Liver (tissue), 9 donors: Measurements from ENCODE around the gene LPAR1. TPM values are rescaled to one million over a fixed set of nuclear protein-coding genes. Genes with fewer than 3 reads are reported as not detected.

Experiments
- DNase-seq: peaks from one replicate; pipeline ENCODE4 v3.0.0-alpha.2; 2017; ENCODE audit warnings: low spot score
- H3K27ac ChIP-seq, 2 donors: one replicate each; pipeline ENCODE4 v1.7.0; 2013; ENCODE audit warnings: inconsistent platforms in 2 of 2, low read length in 2 of 2, control low read depth in 1 of 2, low read depth in 1 of 2, mild to moderate bottlenecking in 1 of 2
- H3K27me3 ChIP-seq, 4 donors: one replicate each; pipeline versions ENCODE4 v1.6.1 to v1.7.0; 2013; ENCODE audit warnings: low read length in 3 of 4, inconsistent platforms in 1 of 4, mild to moderate bottlenecking in 1 of 4, moderate library complexity in 1 of 4; ENCODE audit not compliant: control insufficient read depth in 4 of 4, insufficient read depth in 4 of 4
- H3K36me3 ChIP-seq, 4 donors: one replicate each; pipeline versions ENCODE4 v1.6.1 to v1.7.0; 2013; ENCODE audit warnings: low read length in 3 of 4, mild to moderate bottlenecking in 3 of 4, low read depth in 1 of 4, moderate library complexity in 1 of 4; ENCODE audit not compliant: control insufficient read depth in 4 of 4, insufficient read depth in 3 of 4
- H3K4me1 ChIP-seq, 4 donors: one replicate each; pipeline versions ENCODE4 v1.6.1 to v1.7.0; 2013; ENCODE audit warnings: low read length in 3 of 4, mild to moderate bottlenecking in 3 of 4, moderate library complexity in 1 of 4; ENCODE audit not compliant: control insufficient read depth in 4 of 4, insufficient read depth in 4 of 4
- H3K4me3 ChIP-seq, 3 donors: one replicate each; pipeline versions ENCODE4 v1.6.1 to v1.7.0; 2013; ENCODE audit warnings: low read length in 3 of 3, control low read depth in 1 of 3, low read depth in 1 of 3, mild to moderate bottlenecking in 1 of 3
- H3K9ac ChIP-seq, 2 donors: one replicate each; pipeline ENCODE4 v1.7.0; 2013; ENCODE audit warnings: low read length in 2 of 2, mild to moderate bottlenecking in 2 of 2, moderate library complexity in 2 of 2, control low read depth in 1 of 2, low read depth in 1 of 2
- H3K9me3 ChIP-seq, 4 donors: one replicate each; pipeline versions ENCODE4 v1.6.1 to v1.7.0; 2013; ENCODE audit warnings: low read length in 3 of 4; ENCODE audit not compliant: control insufficient read depth in 4 of 4
- CTCF ChIP-seq: fragments of 150-350 bp; IDR thresholded peaks from 2 replicates; pipeline ENCODE4 v1.5.1; 2017; ENCODE audit warnings: improper control_type of control experiment, low read depth, low read length; ENCODE audit not compliant: missing input control
- EGR1 ChIP-seq, 2 donors: IDR thresholded peaks; 2 replicates each; pipeline ENCODE4 v1.6.1; 2016 to 2018; ENCODE audit warnings: antibody characterized with exemption in 2 of 2, low read depth in 2 of 2
- FOXA1 ChIP-seq: IDR thresholded peaks from 2 replicates; pipeline ENCODE4 v1.6.1; 2016; ENCODE audit warnings: antibody characterized with exemption
- FOXA2 ChIP-seq: IDR thresholded peaks from 2 replicates; pipeline ENCODE4 v1.6.1; 2016; ENCODE audit warnings: antibody characterized with exemption
- GABPA ChIP-seq, 2 donors: IDR thresholded peaks in 1 of 2; conservative IDR thresholded peaks in 1 of 2; 2 replicates each; pipeline ENCODE4 v1.6.1; 2016; ENCODE audit warnings: antibody characterized with exemption in 2 of 2, mild to moderate bottlenecking in 1 of 2, moderate library complexity in 1 of 2
- HNF4A ChIP-seq, 2 donors: conservative IDR thresholded peaks; 2 replicates each; pipeline ENCODE4 v1.6.1; 2016; ENCODE audit warnings: antibody characterized with exemption in 2 of 2, mild to moderate bottlenecking in 2 of 2
- HNF4G ChIP-seq: IDR thresholded peaks from 2 replicates; pipeline ENCODE4 v1.6.1; 2016; ENCODE audit warnings: antibody characterized with exemption
- JUND ChIP-seq, 2 donors: IDR thresholded peaks; 2 replicates each; pipeline ENCODE4 v1.6.1; 2016; ENCODE audit warnings: antibody characterized with exemption in 2 of 2
- MAX ChIP-seq: IDR thresholded peaks from 2 replicates; pipeline ENCODE4 v1.6.1; 2016; ENCODE audit warnings: antibody characterized with exemption
- NR2F2 ChIP-seq: IDR thresholded peaks from 2 replicates; pipeline ENCODE4 v1.6.1; 2016; ENCODE audit warnings: antibody characterized with exemption
- RAD21 ChIP-seq, 2 donors: IDR thresholded peaks; 2 replicates each; pipeline ENCODE4 v1.6.1; 2016; ENCODE audit warnings: antibody characterized with exemption in 2 of 2, mild to moderate bottlenecking in 2 of 2
- REST ChIP-seq: IDR thresholded peaks from 2 replicates; pipeline ENCODE4 v1.6.1; 2016; ENCODE audit warnings: antibody characterized with exemption, mild to moderate bottlenecking
- RXRA ChIP-seq, 2 donors: IDR thresholded peaks; 2 replicates each; pipeline ENCODE4 v1.6.1; 2017 to 2018; ENCODE audit warnings: antibody characterized with exemption in 2 of 2, mild to moderate bottlenecking in 1 of 2
- SP1 ChIP-seq: IDR thresholded peaks from 2 replicates; pipeline ENCODE4 v1.6.1; 2018; ENCODE audit warnings: antibody characterized with exemption, mild to moderate bottlenecking
- TAF1 ChIP-seq: conservative IDR thresholded peaks from 2 replicates; pipeline ENCODE4 v1.6.1; 2016; ENCODE audit warnings: antibody characterized with exemption, mild to moderate bottlenecking
- YY1 ChIP-seq: IDR thresholded peaks from 2 replicates; pipeline ENCODE4 v1.6.1; 2016; ENCODE audit warnings: antibody characterized with exemption, mild to moderate bottlenecking
- WGBS: extraction: QIAGEN DNeasy Blood & Tissue Kit; methylation state at CpG from one replicate; pipeline ENCODE4 v1.1.7; 2013; 5-methylcytosine and 5-hydroxymethylcytosine counted together
- polyA plus RNA-seq, 2 donors: library from polyadenylated mRNA; stranded (reverse) in 1 of 2; unstranded in 1 of 2; fragments of 200-250 nt in 1 of 2; fragments of >200 nt in 1 of 2; fragmentation: Nextera tagmentation in 1 of 2; extraction: Ambion mirVana in 1 of 2; gene quantifications; one replicate each; pipeline versions ENCODE4 v1.2.1 to v1.2.3, GENCODE V29; 2013 to 2015
- total RNA-seq, 2 donors: library from RNA; depleted of rRNA; stranded (reverse); fragments of >200 nt; gene quantifications; one replicate each; pipeline ENCODE4 v1.2.3, GENCODE V29; 2014
- TF ChIP-seq, protein P1 (sequence below): IDR thresholded peaks from 2 replicates; pipeline ENCODE4 v1.6.1; 2016; ENCODE audit warnings: antibody characterized with exemption
- TF ChIP-seq, protein P2 (sequence below): IDR thresholded peaks from 2 replicates; pipeline ENCODE4 v1.6.1; 2016; ENCODE audit warnings: antibody characterized with exemption
- donor health status: healthy.
- donor health status: healthy.
- donor health status: healthy.
- donor health status: healthy.
- donor health status: healthy.

LPAR1 gene
- total and polyA plus RNA-seq, 4 donors = 0.51 to 3.6 (median 1.1) TPM

DNA sequence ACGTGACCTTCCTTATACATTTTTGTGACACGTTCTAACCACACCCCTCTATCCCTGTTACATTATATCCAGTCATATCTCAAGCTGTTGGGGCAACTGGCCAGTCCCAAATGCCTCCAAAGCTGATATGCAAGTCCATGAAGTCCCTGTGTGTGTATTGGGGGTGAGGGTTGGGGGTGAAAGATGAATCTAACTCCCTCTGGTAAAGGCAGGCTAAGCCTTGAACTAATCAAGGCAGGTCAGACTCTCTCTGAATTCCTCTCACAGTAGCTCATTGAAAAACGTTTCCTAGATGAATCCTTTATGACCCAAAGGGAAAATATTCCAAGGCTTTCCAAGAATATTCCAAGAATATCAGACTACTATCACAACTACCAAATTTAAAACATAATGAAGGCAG lies 195.3 kb downstream of the LPAR1 start:
- Histone ChIP-seq H3K36me3 (no peaks in the 10 kb centered on the region), H3K27ac (no peak overlapping the region), H3K9ac (no peak overlapping the region), H3K4me3 (no peak overlapping the region), H3K9me3 (no peaks in the 10 kb centered on the region), H3K4me1 (no peaks in the 10 kb centered on the region), H3K27me3 (no peaks in the 10 kb centered on the region)
- no peak for DNase-seq
- WGBS = 42% methylated on average over 3 of the region's 3 CpGs
- TF ChIP-seq REST = no peak
- no peak for TF ChIP-seq MAX
- TF ChIP-seq, protein P1, sequence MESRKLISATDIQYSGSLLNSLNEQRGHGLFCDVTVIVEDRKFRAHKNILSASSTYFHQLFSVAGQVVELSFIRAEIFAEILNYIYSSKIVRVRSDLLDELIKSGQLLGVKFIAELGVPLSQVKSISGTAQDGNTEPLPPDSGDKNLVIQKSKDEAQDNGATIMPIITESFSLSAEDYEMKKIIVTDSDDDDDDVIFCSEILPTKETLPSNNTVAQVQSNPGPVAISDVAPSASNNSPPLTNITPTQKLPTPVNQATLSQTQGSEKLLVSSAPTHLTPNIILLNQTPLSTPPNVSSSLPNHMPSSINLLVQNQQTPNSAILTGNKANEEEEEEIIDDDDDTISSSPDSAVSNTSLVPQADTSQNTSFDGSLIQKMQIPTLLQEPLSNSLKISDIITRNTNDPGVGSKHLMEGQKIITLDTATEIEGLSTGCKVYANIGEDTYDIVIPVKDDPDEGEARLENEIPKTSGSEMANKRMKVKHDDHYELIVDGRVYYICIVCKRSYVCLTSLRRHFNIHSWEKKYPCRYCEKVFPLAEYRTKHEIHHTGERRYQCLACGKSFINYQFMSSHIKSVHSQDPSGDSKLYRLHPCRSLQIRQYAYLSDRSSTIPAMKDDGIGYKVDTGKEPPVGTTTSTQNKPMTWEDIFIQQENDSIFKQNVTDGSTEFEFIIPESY = no peak
- no peak for TF ChIP-seq FOXA2
- TF ChIP-seq TAF1 = no peak
- TF ChIP-seq, protein P2, sequence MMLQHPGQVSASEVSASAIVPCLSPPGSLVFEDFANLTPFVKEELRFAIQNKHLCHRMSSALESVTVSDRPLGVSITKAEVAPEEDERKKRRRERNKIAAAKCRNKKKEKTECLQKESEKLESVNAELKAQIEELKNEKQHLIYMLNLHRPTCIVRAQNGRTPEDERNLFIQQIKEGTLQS = no peak
- TF ChIP-seq EGR1 (IDR thresholded peaks at IDR 0.05; ENCODE audit: low read depth in 2 of 2) = no peak
- TF ChIP-seq FOXA1 = no peak
- no peak for TF ChIP-seq SP1
- no peak for TF ChIP-seq CTCF
- TF ChIP-seq HNF4A (conservative IDR thresholded peaks at IDR 0.05) = no peak
- TF ChIP-seq YY1 = no peak
- no peak for TF ChIP-seq JUND (IDR thresholded peaks at IDR 0.05)
- TF ChIP-seq HNF4G = no peak
- TF ChIP-seq RAD21 (IDR thresholded peaks at IDR 0.05) = no peak
- TF ChIP-seq RXRA (IDR thresholded peaks at IDR 0.05) = no peak
- TF ChIP-seq NR2F2 = no peak
- TF ChIP-seq GABPA (IDR thresholded peaks at IDR 0.05 in 1 of 2, conservative IDR thresholded peaks at IDR 0.05 in 1 of 2) = no peak
